ENCODE measurements around the gene FAM83G. TPM values are rescaled to one million over a fixed set of nuclear protein-coding genes. Genes with fewer than 3 reads are reported as not detected.

The FAM83G gene
- total and polyA plus RNA-seq, 2 donors (not counting 3 experiments of a cell fraction or from before 2014, with no cell fraction given): 7.0 to 10.9 TPM

DNA sequence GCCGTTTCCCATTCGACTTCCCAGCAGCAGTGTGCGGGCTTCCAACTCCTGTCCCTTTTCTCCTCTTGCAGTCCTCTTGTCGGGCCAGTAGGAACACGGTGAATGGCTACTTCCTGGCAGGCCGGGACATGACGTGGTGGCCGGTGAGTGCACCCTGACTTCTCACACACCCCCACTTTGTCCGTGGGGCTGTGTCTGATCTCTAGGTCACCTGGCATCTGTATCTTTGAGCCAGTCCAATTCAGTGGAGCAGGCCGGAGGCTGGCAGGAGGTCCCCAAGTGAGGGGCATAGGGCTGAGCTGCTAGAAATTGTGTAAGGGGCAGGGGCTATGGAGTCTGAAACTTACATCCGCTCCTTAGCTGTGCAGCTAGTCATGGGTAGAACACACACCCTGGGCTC is 46.0 kb downstream of the FAM83G start:
- ChIA-PET POLR2A (no interaction called here), CTCF (interaction anchor here (1.0 to 1.1 kb wide), 2 partner anchors 9 to 17 kb away, joined by 3 read pairs; no protein-coding TSS in a partner anchor)
- Histone ChIP-seq H3K36me3 (ENCODE audit: control insufficient read depth in 2 of 2, extremely low read depth in 1 of 2, insufficient read depth in 2 of 2, low read length in 2 of 2) (no peaks in the 10 kb centered on the region), H3K79me2 (ENCODE audit: control insufficient read depth, insufficient read depth, low read length) (no peaks in the 10 kb centered on the region), H3K9me1 (replicated peaks; ENCODE audit: control insufficient read depth, extremely low read depth, insufficient read depth, low read length) (no peaks in the 10 kb centered on the region), H4K20me1 (replicated peaks; ENCODE audit: control insufficient read depth, extremely low read depth, insufficient read depth, low read length) (no peaks in the 10 kb centered on the region), H3K4me3 (replicated peaks in 1 of 3; ENCODE audit: insufficient read depth in 1 of 3, low read depth in 1 of 3, low read length in 3 of 3) (no peak overlapping the region), H3K27me3 (ENCODE audit: control insufficient read depth in 2 of 2, insufficient read depth in 2 of 2, low read length in 2 of 2) (no peaks in the 10 kb centered on the region), H3K9ac (replicated peaks; ENCODE audit: extremely low read depth, insufficient read depth, low read length) (no peak overlapping the region), H3K27ac (ENCODE audit: insufficient read depth, low read depth, low read length) (no peak overlapping the region), H2AFZ (ENCODE audit: low read depth, low read length) (no peak overlapping the region), H3K4me1 (ENCODE audit: control insufficient read depth, extremely low read depth, insufficient read depth, low read length) (no peaks in the 10 kb centered on the region), H3K4me2 (ENCODE audit: insufficient read depth, low read length) (no peak overlapping the region), H3K9me3 (replicated peaks; ENCODE audit: control insufficient read depth, insufficient read depth, low read length) (no peaks in the 10 kb centered on the region)
- FAIRE-seq (no peak), DNase-seq (ENCODE audit: low read depth, low spot score) (no peak)
- intact Hi-C loops (cut with micrococcal nuclease) (no loop called here), dilution Hi-C loops (cut with MboI; ENCODE audit: extremely low pct_ligation_motif_present, low sequenced_read_pairs) (no loop called here)
- no TSS peak for BruUV-seq (replicated peaks)
- TF ChIP-seq FOS (IDR thresholded peaks at IDR 0.05; ENCODE audit: borderline replicate concordance, insufficient read depth, low read length): no peak
- TF ChIP-seq, protein P1, sequence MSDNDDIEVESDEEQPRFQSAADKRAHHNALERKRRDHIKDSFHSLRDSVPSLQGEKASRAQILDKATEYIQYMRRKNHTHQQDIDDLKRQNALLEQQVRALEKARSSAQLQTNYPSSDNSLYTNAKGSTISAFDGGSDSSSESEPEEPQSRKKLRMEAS (IDR thresholded peaks at IDR 0.05; ENCODE audit: insufficient read depth, insufficient read length): no peak
- TF ChIP-seq, protein P2, sequence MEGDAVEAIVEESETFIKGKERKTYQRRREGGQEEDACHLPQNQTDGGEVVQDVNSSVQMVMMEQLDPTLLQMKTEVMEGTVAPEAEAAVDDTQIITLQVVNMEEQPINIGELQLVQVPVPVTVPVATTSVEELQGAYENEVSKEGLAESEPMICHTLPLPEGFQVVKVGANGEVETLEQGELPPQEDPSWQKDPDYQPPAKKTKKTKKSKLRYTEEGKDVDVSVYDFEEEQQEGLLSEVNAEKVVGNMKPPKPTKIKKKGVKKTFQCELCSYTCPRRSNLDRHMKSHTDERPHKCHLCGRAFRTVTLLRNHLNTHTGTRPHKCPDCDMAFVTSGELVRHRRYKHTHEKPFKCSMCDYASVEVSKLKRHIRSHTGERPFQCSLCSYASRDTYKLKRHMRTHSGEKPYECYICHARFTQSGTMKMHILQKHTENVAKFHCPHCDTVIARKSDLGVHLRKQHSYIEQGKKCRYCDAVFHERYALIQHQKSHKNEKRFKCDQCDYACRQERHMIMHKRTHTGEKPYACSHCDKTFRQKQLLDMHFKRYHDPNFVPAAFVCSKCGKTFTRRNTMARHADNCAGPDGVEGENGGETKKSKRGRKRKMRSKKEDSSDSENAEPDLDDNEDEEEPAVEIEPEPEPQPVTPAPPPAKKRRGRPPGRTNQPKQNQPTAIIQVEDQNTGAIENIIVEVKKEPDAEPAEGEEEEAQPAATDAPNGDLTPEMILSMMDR (IDR thresholded peaks at IDR 0.05; ENCODE audit: extremely low read depth in 1 of 2, insufficient read depth in 1 of 2, low read depth in 1 of 2, low read length in 2 of 2): no peak
- no peak for TF ChIP-seq MYC (IDR thresholded peaks at IDR 0.05; ENCODE audit: low read depth, low read length)

DNA sequence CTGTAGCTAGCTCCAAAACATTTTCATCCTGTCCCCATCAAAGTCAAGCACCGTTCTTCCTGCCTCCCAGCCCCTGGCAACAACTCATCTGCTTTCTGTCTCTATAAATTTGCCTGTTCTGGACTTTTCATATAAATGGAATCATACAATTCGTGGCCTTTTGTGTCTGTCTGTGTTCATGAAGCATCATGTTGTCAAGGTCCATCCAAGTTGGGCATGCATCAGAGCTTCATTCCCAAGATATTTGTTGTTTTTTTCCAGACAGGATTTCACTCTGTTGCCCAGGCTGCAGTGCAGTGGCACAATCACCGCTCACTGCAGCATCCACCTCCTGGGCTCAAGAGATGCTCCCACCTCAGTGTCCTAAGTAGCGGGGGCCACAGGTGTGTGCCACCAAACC is 46.7 kb downstream of the FAM83G start:
- H3K4me3 ChIP-seq (replicated peaks in 1 of 3; ENCODE audit: insufficient read depth in 1 of 3, low read depth in 1 of 3, low read length in 3 of 3): no peak overlapping the region
- no TSS peak for BruUV-seq (replicated peaks)
- no peaks in the 10 kb centered on the region for H3K79me2 ChIP-seq (ENCODE audit: control insufficient read depth, insufficient read depth, low read length)
- no peaks in the 10 kb centered on the region for H3K9me3 ChIP-seq (replicated peaks; ENCODE audit: control insufficient read depth, insufficient read depth, low read length)
- H2AFZ ChIP-seq (ENCODE audit: low read depth, low read length): no peak overlapping the region
- no peaks in the 10 kb centered on the region for H3K36me3 ChIP-seq (ENCODE audit: control insufficient read depth in 2 of 2, extremely low read depth in 1 of 2, insufficient read depth in 2 of 2, low read length in 2 of 2)
- intact Hi-C loops (cut with micrococcal nuclease): no loop called here
- H3K27ac ChIP-seq (ENCODE audit: insufficient read depth, low read depth, low read length): no peak overlapping the region
- no peak for TF ChIP-seq GATA2 (IDR thresholded peaks at IDR 0.05; ENCODE audit: insufficient read depth, insufficient read length, low read depth, low read length)
- TF ChIP-seq POLR2A (IDR thresholded peaks at IDR 0.05; ENCODE audit: low read depth, low read length): no peak
- TF ChIP-seq, protein P1 (IDR thresholded peaks at IDR 0.05; ENCODE audit: insufficient read depth, insufficient read length): no peak
- TF ChIP-seq EZH2 (IDR thresholded peaks at IDR 0.05; ENCODE audit: borderline replicate concordance, low read depth, low read length, severe bottlenecking): no peak
- ChIA-PET POLR2A (no interaction called here), CTCF (interaction anchor here (1.0 to 1.7 kb wide), 2 partner anchors 11 to 16 kb away, joined by 3 to 5 read pairs; no protein-coding TSS in a partner anchor)
- no peak overlapping the region for H3K4me2 ChIP-seq (ENCODE audit: insufficient read depth, low read length)
- FAIRE-seq (no peak), DNase-seq (ENCODE audit: low read depth, low spot score) (no peak)
- no peak overlapping the region for H3K9ac ChIP-seq (replicated peaks; ENCODE audit: extremely low read depth, insufficient read depth, low read length)
- H3K27me3 ChIP-seq (ENCODE audit: control insufficient read depth in 2 of 2, insufficient read depth in 2 of 2, low read length in 2 of 2): no peaks in the 10 kb centered on the region
- dilution Hi-C loops (cut with MboI; ENCODE audit: extremely low pct_ligation_motif_present, low sequenced_read_pairs): no loop called here
- H3K4me1 ChIP-seq (ENCODE audit: control insufficient read depth, extremely low read depth, insufficient read depth, low read length): no peaks in the 10 kb centered on the region
- H3K9me1 ChIP-seq (replicated peaks; ENCODE audit: control insufficient read depth, extremely low read depth, insufficient read depth, low read length): no peaks in the 10 kb centered on the region
- no peaks in the 10 kb centered on the region for H4K20me1 ChIP-seq (replicated peaks; ENCODE audit: control insufficient read depth, extremely low read depth, insufficient read depth, low read length)

Measured in endothelial cell of umbilical vein (primary cell).